Measurements from ENCODE around the gene SORCS2. TPM values are rescaled to one million over a fixed set of nuclear protein-coding genes. Genes with fewer than 3 reads are reported as not detected.

Gene SORCS2
- total and polyA plus RNA-seq, 2 of the 4 experiments (the other 2 are of a cell fraction), result 0.36 to 0.62 TPM

- Histone ChIP-seq H2BK20ac (ENCODE audit: low read depth, low read length) (no peak overlapping the region), H4K91ac (ENCODE audit: insufficient read depth, low read depth, low read length) (no peak overlapping the region), H3K4me2 (ENCODE audit: low read depth, low read length) (no peak overlapping the region), H3K18ac (ENCODE audit: low read depth, low read length) (no peak overlapping the region), H2BK15ac (ENCODE audit: low read depth, low read length) (no peak overlapping the region), H2BK5ac (ENCODE audit: low read depth, low read length, poor library complexity, severe bottlenecking) (no peak overlapping the region), H4K8ac (ENCODE audit: low read depth in 2 of 2, low read length in 2 of 2) (no peak overlapping the region), H3K23ac (ENCODE audit: low read depth, low read length) (no peak overlapping the region), H3K27ac (ENCODE audit: insufficient read depth, low read length) (no peak overlapping the region), H2AK5ac (ENCODE audit: low read depth, low read length) (no peak overlapping the region), H3K9me1 (ENCODE audit: insufficient read depth, low read length) (no peaks in the 10 kb centered on the region), H4K20me1 (ENCODE audit: insufficient read depth, low read length) (no peaks in the 10 kb centered on the region), H3K27me3 (ENCODE audit: control insufficient read depth, insufficient read depth, low read length) (peaks cover 19% of the 10 kb centered on the region; the same call in 1 of the 2 replicates), H3K9me3 (ENCODE audit: control insufficient read depth, insufficient read depth, low read length) (no peaks in the 10 kb centered on the region), H2AFZ (replicated peaks; ENCODE audit: low read length, poor library complexity) (no peak overlapping the region), H3K4ac (ENCODE audit: low read depth, low read length) (no peak overlapping the region), H3K4me3 (ENCODE audit: insufficient read depth, low read depth, low read length) (no peak overlapping the region), H3K4me1 (ENCODE audit: control insufficient read depth, insufficient read depth, low read length) (no peaks in the 10 kb centered on the region), H3K36me3 (ENCODE audit: control insufficient read depth, insufficient read depth, low read length) (no peaks in the 10 kb centered on the region), H3K14ac (replicated peaks; ENCODE audit: low read depth, low read length) (no peak overlapping the region), H2AK9ac (replicated peaks; ENCODE audit: low read depth, low read length, poor library complexity) (no peak overlapping the region), H3K79me1 (ENCODE audit: low read depth in 1 of 2, low read length in 2 of 2) (no peaks in the 10 kb centered on the region), H2BK120ac (ENCODE audit: low read depth, low read length) (no peak overlapping the region), H3K56ac (ENCODE audit: extremely low read depth, insufficient read depth, low read length) (no peak overlapping the region), H3K9ac (ENCODE audit: low read depth, low read length) (no peak overlapping the region), H4K5ac (ENCODE audit: low read depth, low read length) (no peak overlapping the region)
- intact Hi-C loops (cut with micrococcal nuclease) (no loop called here), dilution Hi-C loops (cut with HindIII; ENCODE audit: low sequenced_read_pairs, unreplicated experiment) (no loop called here), in situ Hi-C loops (cut with MboI; ENCODE audit: low sequenced_read_pairs) (no loop called here)
- BruUV-seq (replicated peaks), result no TSS peak
- ChIA-PET POLR2A (ENCODE audit: unreplicated experiment) (no interaction called here), CTCF (interaction anchor here (0.6 kb wide), 1 partner anchor 33 kb away, joined by 7 read pairs; no protein-coding TSS in a partner anchor)
- WGBS, 2 experiments (ENCODE audit: extremely low coverage in 2 of 2, insufficient read length in 1 of 2), result 88% methylated on average over 3 of the region's 13 CpGs; no CpG with 5 or more reads in 1 of the 2 experiments
- no peak for ATAC-seq (ENCODE audit: low read depth)
- TF ChIP-seq RCOR1 (IDR thresholded peaks at IDR 0.05; ENCODE audit: insufficient replicate concordance, low read length), result no peak
- no peak for TF ChIP-seq RFX5 (IDR thresholded peaks at IDR 0.05; ENCODE audit: low read depth, low read length)
- TF ChIP-seq MXI1 (IDR thresholded peaks at IDR 0.05; ENCODE audit: borderline replicate concordance, low read depth, low read length), result no peak
- no peak for TF ChIP-seq CHD1 (IDR thresholded peaks at IDR 0.05; ENCODE audit: low read depth, low read length)
- TF ChIP-seq USF2 (IDR thresholded peaks at IDR 0.05; ENCODE audit: low read depth, low read length), result no peak
- no peak for TF ChIP-seq ELK1 (IDR thresholded peaks at IDR 0.05; ENCODE audit: borderline replicate concordance, low read depth, low read length)
- TF ChIP-seq POLR2A (IDR thresholded peaks at IDR 0.05; ENCODE audit: low read depth, low read length), result no peak
- no peak for TF ChIP-seq CTCF (conservative IDR thresholded peaks at IDR 0.05; ENCODE audit: low read depth, low read length)
- TF ChIP-seq BHLHE40 (IDR thresholded peaks at IDR 0.05; ENCODE audit: low read depth, low read length), result no peak
- TF ChIP-seq RAD21 (IDR thresholded peaks at IDR 0.05; ENCODE audit: low read length), result no peak
- no peak for TF ChIP-seq FOS (IDR thresholded peaks at IDR 0.05; ENCODE audit: low read depth, low read length)
- DNase-seq, result no peak
Measured at GRCh38 chr4:7425124-7425523, 232.8 kb downstream of the SORCS2 start.
